Fibroblast of lung (primary cell): ENCODE results near the gene GRAMD1A. TPM values are rescaled to one million over a fixed set of nuclear protein-coding genes. Genes with fewer than 3 reads are reported as not detected.

Experiments
- DNase-seq, 2 donors: peaks; one replicate each; pipeline versions ENCODE4 v3.0.0 to v3.0.0-alpha.2; 2010; ENCODE audit warnings: low read depth in 2 of 2
- H2AFZ ChIP-seq: 2 replicates; pipeline ENCODE4 v1.5.1; 2012; ENCODE audit warnings: low read length, control low read depth, inconsistent platforms
- H3K27ac ChIP-seq: 2 replicates; pipeline ENCODE4 v1.5.1; 2011; ENCODE audit warnings: low read length, control low read depth; ENCODE audit not compliant: insufficient read depth
- H3K27me3 ChIP-seq: 2 replicates; pipeline ENCODE4 v1.5.1; 2011; ENCODE audit warnings: mild to moderate bottlenecking, low read length; ENCODE audit not compliant: control insufficient read depth, insufficient read depth
- H3K36me3 ChIP-seq: 2 replicates; pipeline ENCODE4 v1.5.1; 2011; ENCODE audit warnings: low read length; ENCODE audit not compliant: control insufficient read depth, insufficient read depth
- H3K4me1 ChIP-seq: 2 replicates; pipeline ENCODE4 v1.5.1; 2011; ENCODE audit warnings: low read length; ENCODE audit not compliant: control insufficient read depth, insufficient read depth; ENCODE audit errors: extremely low read depth
- H3K4me2 ChIP-seq: 2 replicates; pipeline ENCODE4 v1.5.1; 2011; ENCODE audit warnings: low read length, control low read depth; ENCODE audit not compliant: insufficient read depth; ENCODE audit errors: extremely low read depth
- H3K4me3 ChIP-seq, 4 experiments: fragments of 200-600 bp in 1 of 4; sonication (generic) in 1 of 4; replicated peaks in 1 of 4; 2 replicates each; pipeline ENCODE4 v1.5.1; 2011 to 2016; ENCODE audit warnings: low read length in 4 of 4, low read depth in 3 of 4, mild to moderate bottlenecking in 3 of 4, control low read depth in 2 of 4, inconsistent platforms in 1 of 4, mixed read lengths in 1 of 4; ENCODE audit not compliant: insufficient read depth in 1 of 4; ENCODE audit errors: control extremely low read depth in 1 of 4
- H3K79me2 ChIP-seq: 2 replicates; pipeline ENCODE4 v1.5.1; 2012; ENCODE audit warnings: mild to moderate bottlenecking, low read length, inconsistent platforms; ENCODE audit not compliant: control insufficient read depth, insufficient read depth
- H3K9ac ChIP-seq: 2 replicates; pipeline ENCODE4 v1.5.1; 2011; ENCODE audit warnings: mild to moderate bottlenecking, low read length, control low read depth; ENCODE audit not compliant: insufficient read depth
- H3K9me3 ChIP-seq: 2 replicates; pipeline ENCODE4 v1.5.1; 2012; ENCODE audit warnings: low read depth, low read length; ENCODE audit not compliant: control insufficient read depth, insufficient read depth
- H4K20me1 ChIP-seq: 2 replicates; pipeline ENCODE4 v1.5.1; 2011; ENCODE audit warnings: low read length; ENCODE audit not compliant: control insufficient read depth, insufficient read depth; ENCODE audit errors: extremely low read depth
- EZH2 ChIP-seq: IDR thresholded peaks from 2 replicates; pipeline ENCODE4 v1.5.1; 2012; ENCODE audit warnings: low read length, control low read depth, mild to moderate bottlenecking; ENCODE audit errors: missing control alignments
- polyA plus RNA-seq, 2 donors: library from polyadenylated mRNA; depleted of rRNA in 1 of 2; stranded (reverse) in 1 of 2; unstranded in 1 of 2; fragments of >200 nt; gene quantifications; 2 replicates each; pipeline ENCODE4 v1.2.1, GENCODE V29; 2011 to 2012; ENCODE audit warnings: missing spikeins in 1 of 2
- total RNA-seq: library from RNA; depleted of rRNA; stranded (reverse); fragments of >200 nt; gene quantifications from 2 replicates; pipeline ENCODE4 v1.2.1, GENCODE V29; 2014
- TF ChIP-seq, protein P1 (sequence below), 2 donors: IDR thresholded peaks in 1 of 2; conservative IDR thresholded peaks in 1 of 2; 1 replicate in 1 of 2; 2 replicates in 1 of 2; pipeline ENCODE4 v1.5.1; 2011 to 2012; ENCODE audit warnings: low read length in 2 of 2, control low read depth in 1 of 2, inconsistent platforms in 1 of 2, low read depth in 1 of 2, mild to moderate bottlenecking in 1 of 2

The GRAMD1A gene
- total and polyA plus RNA-seq, 2 donors (not counting 1 experiment from before 2014, with no cell fraction given) = 21.4 to 24.4 TPM

DNA sequence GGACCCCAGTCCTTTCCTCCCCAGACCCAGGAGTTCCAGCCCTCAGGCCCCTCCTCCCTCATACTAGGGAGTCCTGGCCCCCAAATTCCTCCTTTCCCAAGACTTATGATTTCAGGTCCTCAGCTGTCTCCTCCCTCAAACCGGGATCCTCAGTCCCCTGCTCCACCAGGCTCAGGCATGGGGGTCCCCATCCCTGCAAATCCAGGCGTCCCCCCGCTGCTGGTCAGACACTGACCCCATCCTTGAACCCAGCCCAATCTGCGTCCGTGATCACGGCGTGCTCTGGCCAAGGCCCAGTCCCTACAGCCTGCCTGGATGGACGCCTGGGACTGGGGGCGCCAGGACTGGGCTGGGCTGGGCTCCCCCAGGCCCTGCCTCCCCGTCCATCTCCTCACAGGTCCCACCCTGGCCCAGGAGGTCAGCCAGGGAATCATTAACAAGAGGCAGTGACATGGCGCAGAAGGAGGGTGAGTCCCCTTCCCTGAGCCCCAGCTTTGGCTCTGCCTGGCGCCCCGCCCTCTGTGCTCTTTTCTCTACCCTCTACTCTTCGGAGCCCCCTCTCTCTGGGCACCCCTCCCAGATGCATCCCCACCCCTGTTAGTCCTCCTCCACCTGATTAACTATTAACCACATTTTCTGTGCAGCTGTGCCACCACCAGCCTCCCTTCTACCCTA lies 42.1 kb downstream of the GRAMD1A start:
- Histone ChIP-seq H3K9me3 (no peaks in the 10 kb centered on the region), H3K79me2 (no peaks in the 10 kb centered on the region), H2AFZ (no peak overlapping the region), H3K27ac (no peak overlapping the region), H3K4me2 (no peak overlapping the region), H3K4me3 (no peak overlapping the region), H3K27me3 (no peaks in the 10 kb centered on the region), H4K20me1 (no peaks in the 10 kb centered on the region), H3K9ac (no peak overlapping the region), H3K36me3 (no peaks in the 10 kb centered on the region), H3K4me1 (peaks cover 6% of the 10 kb centered on the region)
- TF ChIP-seq EZH2 = no peak
- TF ChIP-seq, protein P1, sequence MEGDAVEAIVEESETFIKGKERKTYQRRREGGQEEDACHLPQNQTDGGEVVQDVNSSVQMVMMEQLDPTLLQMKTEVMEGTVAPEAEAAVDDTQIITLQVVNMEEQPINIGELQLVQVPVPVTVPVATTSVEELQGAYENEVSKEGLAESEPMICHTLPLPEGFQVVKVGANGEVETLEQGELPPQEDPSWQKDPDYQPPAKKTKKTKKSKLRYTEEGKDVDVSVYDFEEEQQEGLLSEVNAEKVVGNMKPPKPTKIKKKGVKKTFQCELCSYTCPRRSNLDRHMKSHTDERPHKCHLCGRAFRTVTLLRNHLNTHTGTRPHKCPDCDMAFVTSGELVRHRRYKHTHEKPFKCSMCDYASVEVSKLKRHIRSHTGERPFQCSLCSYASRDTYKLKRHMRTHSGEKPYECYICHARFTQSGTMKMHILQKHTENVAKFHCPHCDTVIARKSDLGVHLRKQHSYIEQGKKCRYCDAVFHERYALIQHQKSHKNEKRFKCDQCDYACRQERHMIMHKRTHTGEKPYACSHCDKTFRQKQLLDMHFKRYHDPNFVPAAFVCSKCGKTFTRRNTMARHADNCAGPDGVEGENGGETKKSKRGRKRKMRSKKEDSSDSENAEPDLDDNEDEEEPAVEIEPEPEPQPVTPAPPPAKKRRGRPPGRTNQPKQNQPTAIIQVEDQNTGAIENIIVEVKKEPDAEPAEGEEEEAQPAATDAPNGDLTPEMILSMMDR (conservative IDR thresholded peaks at IDR 0.05 in 1 of 2, IDR thresholded peaks at IDR 0.05 in 1 of 2; ENCODE audit: low read depth in 1 of 2, low read length in 2 of 2) = no peak
- no peak for DNase-seq

DNA sequence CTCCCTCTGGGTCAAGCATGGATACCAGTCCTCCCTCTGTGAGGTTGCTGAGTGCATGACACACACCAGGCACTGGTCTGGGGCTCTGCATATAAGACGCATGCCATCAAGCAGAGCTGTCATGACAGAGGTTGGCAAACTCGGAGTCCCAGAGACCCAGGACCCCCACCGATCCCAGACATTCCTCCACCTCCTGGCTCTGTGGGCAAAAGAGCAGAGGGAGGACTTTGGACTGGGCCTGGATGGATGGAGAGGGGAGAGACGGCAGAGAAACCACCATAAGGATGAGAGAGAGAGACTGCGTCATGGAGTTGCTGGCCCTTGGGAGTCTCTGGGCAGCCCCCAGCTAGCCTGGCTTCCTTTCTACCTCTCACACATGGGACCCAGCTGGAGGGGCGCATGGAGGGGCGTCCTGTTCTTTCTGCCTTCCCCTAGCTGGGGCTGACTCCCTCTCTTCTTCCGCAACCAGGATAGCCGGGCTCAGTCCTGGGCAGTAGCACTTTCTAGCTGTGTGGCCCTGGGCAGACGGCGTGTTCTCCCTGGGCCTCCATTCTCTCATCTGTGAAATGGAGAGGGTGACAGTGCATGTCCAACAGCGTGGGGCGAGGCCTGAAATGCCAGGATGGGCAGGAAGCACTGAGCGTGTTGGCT lies 43.0 kb downstream of the GRAMD1A start:
- TF ChIP-seq, protein P1 (conservative IDR thresholded peaks at IDR 0.05 in 1 of 2, IDR thresholded peaks at IDR 0.05 in 1 of 2; ENCODE audit: low read depth in 1 of 2, low read length in 2 of 2) = no peak
- Histone ChIP-seq H3K27me3 (no peaks in the 10 kb centered on the region), H2AFZ (no peak overlapping the region), H3K4me2 (no peak overlapping the region), H3K79me2 (no peaks in the 10 kb centered on the region), H3K9ac (no peak overlapping the region), H3K27ac (no peak overlapping the region), H3K4me3 (no peak overlapping the region), H3K4me1 (peaks cover 6% of the 10 kb centered on the region), H4K20me1 (no peaks in the 10 kb centered on the region), H3K9me3 (no peaks in the 10 kb centered on the region), H3K36me3 (no peaks in the 10 kb centered on the region)
- no peak for DNase-seq

DNA sequence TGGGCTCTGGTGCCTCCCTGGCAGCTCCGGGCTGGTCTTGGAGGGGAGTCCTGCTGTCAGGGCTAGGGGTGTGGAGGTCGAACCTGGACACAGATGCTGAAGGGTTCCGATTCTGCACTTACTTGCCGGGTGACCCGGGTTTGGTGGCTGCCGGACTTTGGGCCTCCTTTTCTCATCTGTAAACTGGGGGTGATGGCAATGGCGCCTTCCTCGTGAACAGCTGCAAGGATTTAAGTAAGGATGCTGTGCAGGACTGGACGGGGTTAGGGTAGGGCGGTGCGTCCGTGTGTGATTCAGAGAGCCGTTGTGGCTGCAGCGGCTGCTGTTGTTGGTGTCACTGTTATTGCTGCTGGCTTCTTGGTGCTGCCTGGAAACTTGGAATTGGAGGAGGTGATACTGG lies 43.8 kb downstream of the GRAMD1A start:
- peaks cover 6% of the 10 kb centered on the region for H3K4me1 ChIP-seq
- no peak overlapping the region for H3K9ac ChIP-seq
- no peaks in the 10 kb centered on the region for H3K9me3 ChIP-seq
- no peaks in the 10 kb centered on the region for H3K27me3 ChIP-seq
- TF ChIP-seq EZH2 = no peak
- TF ChIP-seq, protein P1 (conservative IDR thresholded peaks at IDR 0.05 in 1 of 2, IDR thresholded peaks at IDR 0.05 in 1 of 2; ENCODE audit: low read depth in 1 of 2, low read length in 2 of 2) = no peak
- H4K20me1 ChIP-seq = no peaks in the 10 kb centered on the region
- no peak overlapping the region for H3K4me3 ChIP-seq
- no peak overlapping the region for H2AFZ ChIP-seq
- no peak overlapping the region for H3K4me2 ChIP-seq
- DNase-seq = no peak
- no peaks in the 10 kb centered on the region for H3K79me2 ChIP-seq
- H3K36me3 ChIP-seq = no peaks in the 10 kb centered on the region
- no peak overlapping the region for H3K27ac ChIP-seq
